GM12865 (cell line): ENCODE measurements around the gene ETV4.

Experiments
- DNase-seq: peaks from one replicate; pipeline ENCODE4 v3.0.0; 2010; ENCODE audit warnings: low read depth
- H3K4me3 ChIP-seq: 2 replicates; pipeline ENCODE4 v1.5.1; 2011; ENCODE audit warnings: mild to moderate bottlenecking, low read depth, low read length, control low read depth
- TF ChIP-seq, protein P1 (sequence below): IDR thresholded peaks from 2 replicates; pipeline ENCODE4 v1.5.1; 2011; ENCODE audit warnings: low read length, control low read depth, low read depth, inconsistent platforms; ENCODE audit not compliant: insufficient read depth; ENCODE audit errors: missing control alignments

ETV4 gene

DNA sequence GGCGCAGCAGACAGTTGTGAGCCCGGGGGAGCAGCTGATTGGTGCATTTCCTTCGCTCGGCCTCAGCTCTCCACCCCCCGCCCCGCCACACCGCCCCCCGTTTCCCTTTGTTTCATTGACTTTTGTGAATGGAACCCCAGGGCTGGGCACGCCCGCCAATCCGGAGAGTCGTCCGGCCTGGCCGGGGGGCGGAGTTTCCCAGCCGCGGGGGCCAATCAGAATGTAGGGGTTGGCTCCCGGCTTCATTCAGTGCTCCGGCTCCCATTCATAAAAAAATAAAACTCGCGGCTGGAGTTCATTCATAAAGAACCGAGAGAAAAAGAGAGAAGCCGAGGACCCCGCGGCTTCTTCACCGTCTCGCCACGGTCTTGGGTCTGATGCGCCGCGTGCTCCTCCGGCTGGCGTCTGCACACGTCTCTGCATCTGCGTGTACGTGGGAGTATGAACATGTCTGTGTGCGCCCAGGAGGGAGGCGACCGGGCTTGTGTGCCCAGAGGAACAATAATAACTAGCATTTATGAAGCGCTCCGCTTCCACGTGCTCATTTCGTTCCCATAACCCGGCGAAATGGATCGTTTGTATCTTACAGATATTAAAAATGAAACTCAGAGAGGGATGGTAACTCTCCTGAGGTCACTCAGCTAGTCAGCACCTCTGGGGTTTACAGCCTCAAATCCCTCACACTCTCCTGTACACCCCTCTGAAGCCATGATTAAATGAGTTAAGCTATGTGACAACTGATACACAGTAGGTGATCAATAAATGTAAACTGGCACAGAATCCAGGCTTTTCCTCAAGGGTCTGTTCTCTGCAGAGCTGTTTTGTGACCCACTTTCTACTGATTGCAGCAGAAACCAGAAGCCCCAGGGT lies at the start of gene ETV4:
ETV4 (minus strand) TSS at position 22 of the 870 bp plus-strand sequence. CDS start 723 bp downstream, outside the sequence.
- DNase-seq: peak; percentile 93
- peak within 1 kb of the TSS; percentile 68 for H3K4me3 ChIP-seq
- TF ChIP-seq, protein P1, sequence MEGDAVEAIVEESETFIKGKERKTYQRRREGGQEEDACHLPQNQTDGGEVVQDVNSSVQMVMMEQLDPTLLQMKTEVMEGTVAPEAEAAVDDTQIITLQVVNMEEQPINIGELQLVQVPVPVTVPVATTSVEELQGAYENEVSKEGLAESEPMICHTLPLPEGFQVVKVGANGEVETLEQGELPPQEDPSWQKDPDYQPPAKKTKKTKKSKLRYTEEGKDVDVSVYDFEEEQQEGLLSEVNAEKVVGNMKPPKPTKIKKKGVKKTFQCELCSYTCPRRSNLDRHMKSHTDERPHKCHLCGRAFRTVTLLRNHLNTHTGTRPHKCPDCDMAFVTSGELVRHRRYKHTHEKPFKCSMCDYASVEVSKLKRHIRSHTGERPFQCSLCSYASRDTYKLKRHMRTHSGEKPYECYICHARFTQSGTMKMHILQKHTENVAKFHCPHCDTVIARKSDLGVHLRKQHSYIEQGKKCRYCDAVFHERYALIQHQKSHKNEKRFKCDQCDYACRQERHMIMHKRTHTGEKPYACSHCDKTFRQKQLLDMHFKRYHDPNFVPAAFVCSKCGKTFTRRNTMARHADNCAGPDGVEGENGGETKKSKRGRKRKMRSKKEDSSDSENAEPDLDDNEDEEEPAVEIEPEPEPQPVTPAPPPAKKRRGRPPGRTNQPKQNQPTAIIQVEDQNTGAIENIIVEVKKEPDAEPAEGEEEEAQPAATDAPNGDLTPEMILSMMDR: no peak

DNA sequence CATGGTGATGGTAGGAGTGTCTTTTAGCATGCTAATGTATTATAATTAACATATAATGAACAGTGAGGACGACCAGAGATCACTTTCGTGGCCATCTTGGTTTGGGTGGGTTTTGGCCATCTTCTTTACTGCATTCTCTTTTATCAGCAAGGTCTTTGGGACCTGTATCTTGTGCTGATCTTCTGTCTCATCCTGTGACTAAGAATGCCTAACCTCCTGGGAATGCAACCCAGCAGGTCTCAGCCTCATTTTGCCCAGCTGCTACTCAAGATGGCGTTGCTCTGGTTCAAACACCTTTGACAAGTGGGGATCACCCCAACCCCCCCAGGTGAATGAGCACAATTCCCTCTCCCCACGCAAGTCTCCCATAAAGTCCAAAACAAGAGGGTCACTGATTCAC lies 49.3 kb upstream of the ETV4 start:
- no peak overlapping the region for H3K4me3 ChIP-seq
- DNase-seq: no peak
- TF ChIP-seq, protein P1: no peak

DNA sequence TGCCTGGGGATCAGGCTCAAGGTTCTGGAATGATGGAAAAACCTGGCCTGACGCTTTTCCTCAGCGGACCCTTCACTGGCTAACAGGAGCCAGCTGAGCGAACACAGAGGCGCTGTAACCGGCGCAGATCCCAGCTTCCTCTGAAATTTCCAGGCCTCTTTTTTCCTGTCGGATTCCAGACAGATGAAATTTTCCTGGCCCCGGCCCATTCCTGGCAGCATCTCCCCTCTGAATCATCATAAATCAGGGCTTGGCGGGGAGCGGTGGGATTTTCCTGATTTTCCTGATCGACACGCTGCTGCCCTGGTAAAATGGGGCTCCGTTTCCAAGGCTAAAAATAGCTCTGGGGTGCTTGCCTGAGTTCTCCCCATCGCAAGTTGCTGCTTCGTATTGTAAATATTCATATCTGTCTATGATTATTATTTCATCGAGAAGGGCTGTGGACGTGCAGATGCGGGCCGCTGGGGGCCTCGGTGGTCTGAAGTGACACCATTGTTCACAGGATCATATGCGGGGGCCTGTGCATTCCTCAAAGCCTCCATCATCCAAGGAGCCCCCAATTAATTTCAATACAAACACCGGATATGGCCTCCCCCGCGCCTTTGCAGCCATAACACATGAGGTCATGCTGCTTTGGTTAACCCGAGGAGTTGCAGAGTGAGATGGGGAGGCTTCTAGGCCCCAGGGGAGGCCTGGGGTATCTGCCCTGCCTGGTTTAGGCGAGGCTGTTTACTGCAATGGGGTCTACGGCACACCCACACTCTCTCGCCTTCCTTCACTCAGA lies 45.8 kb upstream of the ETV4 start:
- DNase-seq: peak; percentile 20
- TF ChIP-seq, protein P1: no peak
- H3K4me3 ChIP-seq: no peak overlapping the region

DNA sequence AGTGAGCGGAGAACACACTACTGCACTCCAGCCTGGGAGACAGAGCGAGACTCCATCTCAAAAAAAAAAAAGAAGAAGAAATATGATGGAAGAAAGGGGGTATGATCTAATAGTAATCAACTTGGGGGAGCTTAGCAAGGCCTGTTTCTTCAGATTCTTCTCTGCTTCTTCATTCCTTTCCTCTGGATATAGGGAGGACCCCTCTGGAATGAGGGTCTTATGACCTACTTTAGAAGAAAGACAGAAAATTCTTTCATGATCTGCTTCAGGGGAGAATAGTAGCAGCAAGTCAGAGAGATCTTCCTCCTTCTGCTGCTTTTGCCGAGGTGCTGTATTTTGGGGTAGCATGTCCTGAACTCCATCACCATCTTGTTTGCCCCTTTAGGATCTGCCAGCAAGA lies 44.9 kb upstream of the ETV4 start:
- H3K4me3 ChIP-seq: no peak overlapping the region
- DNase-seq: no peak
- TF ChIP-seq, protein P1: no peak

DNA sequence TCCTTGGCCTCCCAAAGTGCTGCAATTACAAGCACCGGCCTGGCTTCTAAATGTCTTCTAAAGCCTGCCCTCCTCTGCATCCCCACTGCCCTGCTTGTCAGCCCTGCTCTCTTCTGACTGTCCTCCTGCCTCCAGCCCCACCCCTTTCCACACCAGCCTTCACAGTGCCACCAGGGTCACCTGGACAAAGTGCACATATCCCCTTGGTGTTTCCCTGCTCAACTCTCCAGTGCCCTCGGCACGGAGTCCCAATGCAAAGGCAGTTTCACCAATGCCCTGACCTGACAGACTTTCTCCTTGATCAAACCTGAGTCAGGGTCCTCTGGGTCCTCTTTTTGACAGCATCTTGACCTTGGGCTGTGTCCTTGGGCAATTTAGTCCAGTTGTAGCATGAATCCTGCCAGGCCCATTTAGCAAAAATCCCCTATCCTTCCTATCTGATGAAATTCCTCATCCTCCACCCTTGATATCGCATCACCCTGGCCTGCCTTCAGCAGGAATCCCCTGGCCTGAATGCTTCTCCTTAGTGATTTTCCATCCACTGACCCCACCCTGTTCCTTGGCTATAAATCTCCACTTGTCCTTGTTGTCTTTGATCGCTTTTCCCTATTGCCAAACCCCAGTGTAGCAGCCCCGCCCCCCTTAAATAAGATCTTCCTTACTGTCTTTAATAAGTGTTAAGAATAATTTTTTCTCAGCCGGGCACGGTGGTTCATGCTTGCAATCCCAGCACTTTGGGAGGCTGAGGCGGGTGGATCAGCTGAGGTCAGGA lies 42.7 kb upstream of the ETV4 start:
- TF ChIP-seq, protein P1: no peak
- H3K4me3 ChIP-seq: no peak overlapping the region
- DNase-seq: no peak

DNA sequence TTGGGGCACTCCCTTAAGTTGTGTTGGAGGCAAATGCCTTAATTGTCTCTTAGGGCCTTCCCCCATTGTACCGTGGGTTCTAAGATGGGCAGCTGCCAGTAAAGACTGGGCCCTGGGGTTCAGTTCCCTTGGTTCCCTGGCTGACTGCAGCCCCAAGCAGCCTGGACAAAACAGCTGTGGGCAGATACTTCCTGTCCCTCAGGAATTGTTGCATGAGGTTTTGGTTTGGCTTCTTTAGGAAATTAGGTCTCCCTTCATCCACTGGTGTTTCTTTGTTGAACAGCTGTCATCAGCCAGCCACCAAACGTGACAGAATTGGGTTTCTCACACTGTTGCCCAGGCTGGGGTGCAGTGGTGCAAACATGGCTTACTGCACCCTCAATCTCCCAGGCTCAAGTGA lies 42.0 kb upstream of the ETV4 start:
- TF ChIP-seq, protein P1: no peak
- DNase-seq: no peak

More for the DNA sequence above, 42.0 kb upstream of the ETV4 start:
- H3K4me3 ChIP-seq: no peak overlapping the region
